HG02884 (cell line): Measurements from ENCODE around the gene ARHGAP32.
"Not testable (repeated sequence)": the region's sequence is repeated elsewhere in the genome, so short reads cannot be mapped to it uniquely, and the experiment has no call there.

Source experiments
- ATAC-seq: cut with Tn5 transposase; IDR thresholded peaks from one replicate; pipeline ENCODE4 v1.9.1; 2021; ENCODE audit warnings: mild to moderate bottlenecking, moderate library complexity; ENCODE audit not compliant: unreplicated experiment

ARHGAP32 gene

GRCh38 chr11:129204150-129204838 is 12.2 kb upstream of the ARHGAP32 start:
- ATAC-seq: no peak

- no peak for ATAC-seq
Observed at GRCh38 chr11:129202646-129203045, 10.5 kb upstream of the ARHGAP32 start.

GRCh38 chr11:129195682-129196081 is 3.6 kb upstream of the ARHGAP32 start:
- no peak for ATAC-seq

GRCh38 chr11:129191649-129192048 is 476 bp downstream of the ARHGAP32 start:
- no peak for ATAC-seq

GRCh38 chr11:129190087-129190486 is 2.0 kb downstream of the ARHGAP32 start:
- ATAC-seq: no peak

- no peak for ATAC-seq
Observed at GRCh38 chr11:129189646-129190045, 2.5 kb downstream of the ARHGAP32 start.

- ATAC-seq: not testable (repeated sequence)
Observed at GRCh38 chr11:129185082-129185481, 7.0 kb downstream of the ARHGAP32 start.

- no peak for ATAC-seq
Observed at GRCh38 chr11:129184581-129184980, 7.5 kb downstream of the ARHGAP32 start.

- ATAC-seq: no peak
Observed at GRCh38 chr11:129167315-129167714, 24.8 kb downstream of the ARHGAP32 start.

- ATAC-seq: no peak
Observed at GRCh38 chr11:129163714-129164164, 28.4 kb downstream of the ARHGAP32 start.

- not testable (repeated sequence) for ATAC-seq
Observed at GRCh38 chr11:129157080-129157479, 35.0 kb downstream of the ARHGAP32 start.

- ATAC-seq: no peak
Observed at GRCh38 chr11:129155745-129156144, 36.4 kb downstream of the ARHGAP32 start.

GRCh38 chr11:129148487-129148886 is 43.6 kb downstream of the ARHGAP32 start:
- no peak for ATAC-seq

GRCh38 chr11:129146191-129146590 is 45.9 kb downstream of the ARHGAP32 start:
- ATAC-seq: no peak

GRCh38 chr11:129145276-129145675 is 46.8 kb downstream of the ARHGAP32 start:
- ATAC-seq: no peak

- ATAC-seq: no peak
Observed at GRCh38 chr11:129144256-129144655, 47.9 kb downstream of the ARHGAP32 start.

- no peak for ATAC-seq
Observed at GRCh38 chr11:129143335-129143734, 48.8 kb downstream of the ARHGAP32 start.

- ATAC-seq: no peak
Observed at GRCh38 chr11:129141748-129142523, 50.2 kb downstream of the ARHGAP32 start.

GRCh38 chr11:129131316-129131715 is 60.8 kb downstream of the ARHGAP32 start:
- no peak for ATAC-seq

GRCh38 chr11:129128881-129129620 is 63.1 kb downstream of the ARHGAP32 start:
- not testable (repeated sequence) for ATAC-seq

- ATAC-seq: no peak
Observed at GRCh38 chr11:129119036-129119435, 73.1 kb downstream of the ARHGAP32 start.
